Heart left ventricle (tissue), 16 donors: ENCODE measurements around the gene TRMU. TPM values are rescaled to one million over a fixed set of nuclear protein-coding genes. Genes with fewer than 3 reads are reported as not detected.
A peak's percentile ranks its signal among the peaks of the same experiment; 100 is the strongest.

Source experiments
- ATAC-seq, 4 donors: fragments of 200-7000 bp; cut with Tn5 transposase; one replicate each; pipeline ENCODE4 v1.9.1; 2020 to 2022; ENCODE audit warnings: moderate library complexity in 4 of 4, mild to moderate bottlenecking in 3 of 4, moderate number of reproducible peaks in 1 of 4
- DNase-seq, 5 donors: peaks; one replicate each; pipeline ENCODE4 v3.0.0-alpha.2; 2020
- H3K27ac ChIP-seq, 12 donors: fragments of 200-600 bp; sonication (generic) in 4 of 12; one replicate each; pipeline versions ENCODE4 v1.5.0 to v1.8.0; 2016 to 2022; ENCODE audit warnings: mild to moderate bottlenecking in 2 of 12
- H3K27me3 ChIP-seq, 9 donors: fragments of 200-600 bp; sonication (generic) in 2 of 9; one replicate each; pipeline versions ENCODE4 v1.5.1 to v1.8.0; 2016 to 2022; ENCODE audit warnings: mild to moderate bottlenecking in 3 of 9
- H3K36me3 ChIP-seq, 9 donors: fragments of 200-600 bp; sonication (generic) in 2 of 9; one replicate each; pipeline versions ENCODE4 v1.5.0 to v1.8.0; 2018 to 2022; ENCODE audit warnings: mild to moderate bottlenecking in 2 of 9
- H3K4me1 ChIP-seq, 12 donors: fragments of 200-600 bp; sonication (generic) in 4 of 12; one replicate each; pipeline versions ENCODE4 v1.5.0 to v1.8.0; 2016 to 2022; ENCODE audit warnings: mild to moderate bottlenecking in 3 of 12
- H3K4me3 ChIP-seq, 12 donors: fragments of 200-600 bp; sonication (generic) in 4 of 12; one replicate each; pipeline versions ENCODE4 v1.5.0 to v1.8.0; 2017 to 2022; ENCODE audit warnings: mild to moderate bottlenecking in 9 of 12, moderate library complexity in 4 of 12
- H3K9me3 ChIP-seq, 12 donors: fragments of 200-600 bp; sonication (generic) in 4 of 12; one replicate each; pipeline versions ENCODE4 v1.5.0 to v1.8.0; 2016 to 2022; ENCODE audit warnings: mild to moderate bottlenecking in 1 of 12
- CTCF ChIP-seq, 12 donors: fragments of 200-600 bp; sonication (generic) in 4 of 12; IDR thresholded peaks; one replicate each; pipeline versions ENCODE4 v1.5.0 to v1.8.0; 2018 to 2022; ENCODE audit warnings: antibody characterized with exemption in 12 of 12, mild to moderate bottlenecking in 5 of 12
- POLR2A ChIP-seq, 2 donors: fragments of 450-650 bp; IDR thresholded peaks; one replicate each; pipeline ENCODE4 v1.6.1; 2017; ENCODE audit warnings: antibody characterized with exemption in 2 of 2, mild to moderate bottlenecking in 2 of 2, moderate library complexity in 2 of 2
- WGBS, 4 donors: extraction: QIAGEN DNeasy Blood & Tissue Kit in 2 of 4; methylation state at CpG; one replicate each; pipeline versions ENCODE4 v1.1.5 to v1.1.7; 2013 to 2018; 5-methylcytosine and 5-hydroxymethylcytosine counted together
- intact Hi-C, 10 donors: fragments of 100-400 bp; cut with DNase I; formaldehyde crosslinking; loops; one replicate each; pipeline versions ENCODE4 v1.11.1 to v1.14.2; 2022
- polyA plus RNA-seq, 2 donors: library from polyadenylated mRNA; stranded (reverse); fragments of 200-250 nt; gene quantifications; one replicate each; pipeline ENCODE4 v1.2.3, GENCODE V29; 2013
- total RNA-seq, 9 donors: library from RNA; depleted of rRNA in 2 of 9; stranded (reverse); fragments of >200 nt in 2 of 9; fragmentation: NEBNext Ultra II Directional in 3 of 9; extraction: Animal tissue kit (Norgen Biotek cat#: 25700) in 3 of 9; gene quantifications; one replicate each; pipeline versions ENCODE4 v1.1.0 to v1.2.4, GENCODE V29; 2016 to 2023
- donor health status: ischemic (EF 13 %, LVEDD 7.1; RV severe dilation, severe dysfunction).
- donor health status: healthy with polysubstance abuse.
- donor health status: DM: no; HTN: yes; CAD: no.
- donor health status: DM: no; HTN: no; CAD: no.
- donor health status: ischemic (EF 25% LVEDD 6.9; RV normal size, moderate dysfunction).
- donor health status: ischemic (EF 25% LVEDD 5.7; RV mildly dilated, moderate dysfunction).
- donor health status: healthy.
- donor health status: DM: yes; HTN: yes; CAD: no.
- donor health status: ischemic (EF 35%, LVEDD 5.7; RV mildly dilated, moderate dysfunction).
- donor health status: nonischemic (EF 11% LVEDD 7.7; RV severe dilation, severe dysfunction).
- donor health status: DM: yes; HTN: yes; CAD: no.
- donor health status: PGD.
- donor health status: ischemic (EF 29% LVEDD 5.4; RV normal size, mild dysfunction).
- donor health status: nonischemic (EF 23%, LVEDD 6.1; RV moderate dilation, normal function).

The TRMU gene
- total and polyA plus RNA-seq, 11 donors, result 24.3 to 48.7 (median 33.3) TPM

GRCh38 chr22:46326066-46326680 is 9.3 kb upstream of the TRMU start:
- ATAC-seq, result no peak
- H3K36me3 ChIP-seq, result peaks cover 0 to 11% (median 0%) of the 10 kb centered on the region in 9 donors
- H3K9me3 ChIP-seq, result no peaks in the 10 kb centered on the region
- TF ChIP-seq POLR2A (IDR thresholded peaks at IDR 0.05) (no peak), CTCF (IDR thresholded peaks at IDR 0.05) (no peak)
- 92 to 97% (median 93%) methylated on average over 20 to 23 of the region's 23 CpGs for WGBS, 4 donors
- H3K27me3 ChIP-seq, result no peaks in the 10 kb centered on the region
- DNase-seq, result peak in 1 of 5 donors; percentile 51
- no peaks in the 10 kb centered on the region for H3K4me1 ChIP-seq
- no peak overlapping the region for H3K27ac ChIP-seq
- no peak overlapping the region for H3K4me3 ChIP-seq
- intact Hi-C loops, result no loop called here

DNA sequence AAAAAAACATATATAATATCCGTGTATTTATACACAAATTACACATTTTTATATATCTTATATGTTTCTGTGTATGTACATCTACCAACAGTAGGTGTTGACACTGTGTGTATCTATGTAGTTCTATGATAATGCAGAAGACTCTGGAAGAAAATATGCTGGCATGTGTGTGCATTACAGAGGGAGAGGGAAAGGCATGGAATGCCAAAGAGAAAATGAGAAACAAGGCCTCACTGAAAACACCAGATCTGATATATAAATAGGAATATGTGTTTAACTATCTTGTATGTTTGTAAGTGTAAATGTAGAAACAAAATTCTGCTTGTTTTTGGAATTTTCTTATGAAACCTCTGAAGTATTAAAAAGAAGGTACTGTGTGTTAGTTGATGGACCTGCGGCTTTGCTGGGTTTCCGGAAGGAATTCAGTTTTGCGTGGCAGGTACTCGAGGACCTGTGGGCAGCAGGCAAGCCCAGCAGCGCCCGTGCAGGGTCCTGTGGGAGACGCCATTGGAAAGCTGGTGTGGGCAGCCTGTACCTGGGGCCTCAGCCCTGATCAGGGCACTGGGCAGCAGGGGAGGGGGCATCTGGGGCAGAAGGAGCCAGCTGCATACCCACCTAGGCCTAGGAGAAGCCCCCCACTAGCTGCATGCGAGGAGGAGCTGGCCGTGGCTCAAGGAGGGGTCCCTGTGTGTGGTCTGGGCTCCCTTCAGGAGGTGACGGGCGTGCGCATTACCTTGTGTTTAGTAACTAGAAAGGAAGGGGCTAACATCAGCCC is 7.6 kb upstream of the TRMU start:
- H3K27me3 ChIP-seq, result no peaks in the 10 kb centered on the region
- intact Hi-C loops, result no loop called here
- DNase-seq, result peak in 1 of 5 donors; percentile 40
- H3K4me1 ChIP-seq, result no peaks in the 10 kb centered on the region
- no peak for ATAC-seq
- H3K27ac ChIP-seq, result no peak overlapping the region
- peaks cover 0 to 11% (median 0%) of the 10 kb centered on the region in 9 donors for H3K36me3 ChIP-seq
- no peaks in the 10 kb centered on the region for H3K9me3 ChIP-seq
- WGBS, 4 donors, result 94 to 96% (median 95%) methylated on average over 13 of the region's 13 CpGs
- H3K4me3 ChIP-seq, result no peak overlapping the region
- TF ChIP-seq CTCF (IDR thresholded peaks at IDR 0.05) (no peak), POLR2A (IDR thresholded peaks at IDR 0.05) (no peak)

DNA sequence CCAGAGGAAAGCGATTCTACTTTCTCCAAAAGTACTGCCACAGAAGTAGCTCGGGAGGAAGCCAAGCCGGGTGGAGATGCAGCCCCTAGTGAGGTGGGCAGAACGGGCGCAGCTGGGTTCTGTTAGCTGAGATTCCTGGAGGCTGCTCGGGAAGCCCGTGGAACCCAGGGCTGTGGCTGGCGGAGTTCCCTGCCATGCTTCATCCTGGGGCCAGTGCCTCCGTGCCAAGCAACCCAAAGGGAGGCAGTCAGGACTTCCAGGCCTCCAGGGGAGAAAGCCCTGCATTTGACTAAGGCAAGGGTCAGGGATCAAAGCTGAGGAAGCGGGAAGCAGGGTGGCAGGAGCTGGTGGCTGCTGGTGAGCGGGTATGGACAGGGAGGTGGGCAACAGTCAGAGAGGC is 6.7 kb upstream of the TRMU start:
- Histone ChIP-seq H3K4me3 (no peak overlapping the region), H3K36me3 (peaks cover 0 to 11% (median 0%) of the 10 kb centered on the region in 9 donors), H3K27ac (no peak overlapping the region), H3K9me3 (no peaks in the 10 kb centered on the region), H3K4me1 (no peaks in the 10 kb centered on the region), H3K27me3 (no peaks in the 10 kb centered on the region)
- ATAC-seq (no peak), DNase-seq (peak in 1 of 5 donors; percentile 20)
- TF ChIP-seq POLR2A (IDR thresholded peaks at IDR 0.05) (no peak), CTCF (IDR thresholded peaks at IDR 0.05) (no peak)
- 96 to 100% (median 98%) methylated on average over 3 to 11 of the region's 11 CpGs for WGBS, 4 donors
- intact Hi-C loops, result no loop called here

- Histone ChIP-seq H3K27me3 (no peaks in the 10 kb centered on the region), H3K9me3 (no peaks in the 10 kb centered on the region), H3K27ac (no peak overlapping the region), H3K36me3 (peaks cover 0 to 11% (median 0%) of the 10 kb centered on the region in 9 donors), H3K4me3 (no peak overlapping the region), H3K4me1 (peaks cover 0 to under 1% (median 0%) of the 10 kb centered on the region in 12 donors)
- intact Hi-C loops, result no loop called here
- DNase-seq, result peak in 1 of 5 donors; percentile 27
- 88 to 97% (median 93%) methylated on average over 6 to 8 of the region's 8 CpGs for WGBS, 4 donors
- TF ChIP-seq POLR2A (IDR thresholded peaks at IDR 0.05), result no peak
- no peak for ATAC-seq
Observed at GRCh38 chr22:46329616-46330015, 5.9 kb upstream of the TRMU start.
